Activated CD8-positive, alpha-beta memory T cell treated with anti-CD3 and anti-CD28 coated beads, Interleukin-2, amount 10 ng/mL, durations not matched to agents 7 days and 5 days (primary cell): ENCODE results near the gene RAI1. TPM values are rescaled to one million over a fixed set of nuclear protein-coding genes. Genes with fewer than 3 reads are reported as not detected.

Experiments used
- ATAC-seq: fragments of 150-1000 bp; cut with Tn5 transposase; one replicate; pipeline ENCODE4 v1.10.0; 2021; ENCODE audit warnings: moderate library complexity
- CTCF ChIA-PET: fragments of 350-600 bp; sonication (Branson Sonifier 250); formaldehyde crosslinking; loops from one replicate; lab custom pipeline; 2021; ENCODE audit warnings: antibody characterized with exemption; lab: Charles Lee
- DNase-seq: peaks from one replicate; pipeline ENCODE4 v3.0.0-alpha.2; 2020
- H3K27ac Mint-ChIP-seq: one replicate; pipeline ENCODE4 v1.8.0; 2021; ENCODE audit warnings: mild to moderate bottlenecking, mixed read lengths
- H3K27me3 Mint-ChIP-seq: one replicate; pipeline ENCODE4 v1.8.0; 2021; ENCODE audit warnings: mixed read lengths
- H3K36me3 Mint-ChIP-seq: one replicate; pipeline ENCODE4 v1.8.0; 2021; ENCODE audit warnings: mild to moderate bottlenecking, mixed read lengths
- H3K4me1 Mint-ChIP-seq: one replicate; pipeline ENCODE4 v1.8.0; 2021; ENCODE audit warnings: mixed read lengths
- H3K4me3 Mint-ChIP-seq: one replicate; pipeline ENCODE4 v1.8.0; 2021; ENCODE audit warnings: mild to moderate bottlenecking, moderate library complexity, mixed read lengths
- H3K9me3 Mint-ChIP-seq: one replicate; pipeline ENCODE4 v1.8.0; 2022; ENCODE audit warnings: low read depth, mixed read lengths
- total RNA-seq, 2 experiments: library from RNA; stranded (reverse); gene quantifications; one replicate each; pipeline ENCODE4 v1.2.3, GENCODE V29; 2021

RAI1 gene
- total RNA-seq, 2 experiments from 2014 or later, result 17.4 to 24.4 TPM

DNA sequence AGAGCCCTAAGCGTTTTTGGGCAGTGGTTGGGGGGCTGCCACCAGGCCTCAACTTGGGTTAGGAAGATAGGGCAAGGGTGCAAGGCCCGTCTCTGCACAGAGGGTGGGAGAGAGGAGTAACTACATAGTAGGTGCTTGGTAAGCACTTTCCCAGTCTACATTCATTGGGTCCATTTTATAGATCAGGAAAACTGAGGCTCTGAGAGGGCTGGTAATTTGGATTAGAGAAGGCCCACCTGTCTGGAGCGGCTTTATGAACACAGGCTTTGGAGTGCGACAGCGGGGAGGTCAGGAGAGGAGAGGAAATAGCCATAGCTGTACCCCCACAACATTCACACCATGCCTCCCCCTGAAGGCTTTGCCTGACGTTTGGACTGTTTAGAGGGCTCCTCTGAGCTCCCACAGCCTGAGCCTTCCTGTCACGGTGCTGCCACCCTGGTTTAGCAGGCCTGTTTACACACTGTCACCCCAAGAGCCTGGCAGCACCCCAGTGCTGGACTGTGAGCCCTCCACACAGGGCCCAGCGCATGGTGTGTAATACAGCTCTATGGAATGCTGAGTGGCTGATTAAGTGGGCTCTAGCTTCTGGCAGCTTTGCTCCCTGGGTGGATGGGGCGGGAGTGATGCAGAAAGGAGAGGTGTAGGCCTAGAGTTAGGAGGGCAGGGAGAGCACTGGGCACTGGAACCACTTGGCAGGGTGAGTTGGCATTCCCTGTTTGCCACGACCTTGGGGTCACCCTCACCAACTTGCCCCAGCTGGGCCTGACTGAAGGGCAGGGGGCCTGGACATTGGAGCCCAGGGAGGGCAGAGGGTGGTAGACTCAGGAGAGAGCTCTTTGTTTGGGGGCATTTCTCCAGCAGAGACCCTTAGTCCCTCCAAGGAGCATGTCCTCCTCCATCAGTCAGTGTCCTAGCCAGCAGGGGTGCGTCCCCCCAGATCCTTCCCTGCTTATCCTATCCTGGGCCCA, 73.7 kb downstream of the RAI1 start:
- no peak for ATAC-seq
- no peak overlapping the region for H3K27ac Mint-ChIP-seq
- H3K4me3 Mint-ChIP-seq, result no peak overlapping the region
- no peak for DNase-seq
- H3K27me3 Mint-ChIP-seq, result no peaks in the 10 kb centered on the region
- peaks cover 55% of the 10 kb centered on the region for H3K4me1 Mint-ChIP-seq
- CTCF ChIA-PET, result interaction anchor here (1.5 kb wide), 1 partner anchor 73 kb away, joined by 3 read pairs; no protein-coding TSS in a partner anchor
- no peaks in the 10 kb centered on the region for H3K9me3 Mint-ChIP-seq
- H3K36me3 Mint-ChIP-seq, result no peaks in the 10 kb centered on the region

DNA sequence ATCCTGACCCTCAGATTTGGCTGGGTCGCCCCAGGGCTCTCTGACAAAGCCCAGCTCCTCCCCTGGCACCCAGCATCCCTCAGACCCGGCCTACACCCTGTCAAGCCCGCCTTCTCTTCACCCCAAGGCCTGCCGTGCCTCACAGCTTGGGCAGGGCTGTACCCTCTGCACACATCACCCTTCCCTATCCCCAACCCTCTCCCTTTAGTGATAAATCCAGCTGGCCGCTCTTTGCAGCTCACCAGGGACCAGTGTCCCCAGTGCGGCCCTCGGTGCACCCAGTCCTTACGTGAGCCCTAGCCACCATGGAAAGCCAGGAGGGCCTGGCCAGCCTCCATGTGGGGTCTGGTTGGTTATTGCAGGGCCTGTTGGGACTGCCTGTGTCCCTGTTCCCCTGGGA, 74.5 kb downstream of the RAI1 start:
- Mint-ChIP-seq H3K4me1 (peaks cover 49% of the 10 kb centered on the region), H3K4me3 (no peak overlapping the region), H3K36me3 (no peaks in the 10 kb centered on the region), H3K27me3 (no peaks in the 10 kb centered on the region), H3K27ac (no peak overlapping the region), H3K9me3 (no peaks in the 10 kb centered on the region)
- DNase-seq (no peak), ATAC-seq (no peak)
- CTCF ChIA-PET, result interaction anchor here (1.5 kb wide), 1 partner anchor 74 kb away, joined by 3 read pairs; no protein-coding TSS in a partner anchor

DNA sequence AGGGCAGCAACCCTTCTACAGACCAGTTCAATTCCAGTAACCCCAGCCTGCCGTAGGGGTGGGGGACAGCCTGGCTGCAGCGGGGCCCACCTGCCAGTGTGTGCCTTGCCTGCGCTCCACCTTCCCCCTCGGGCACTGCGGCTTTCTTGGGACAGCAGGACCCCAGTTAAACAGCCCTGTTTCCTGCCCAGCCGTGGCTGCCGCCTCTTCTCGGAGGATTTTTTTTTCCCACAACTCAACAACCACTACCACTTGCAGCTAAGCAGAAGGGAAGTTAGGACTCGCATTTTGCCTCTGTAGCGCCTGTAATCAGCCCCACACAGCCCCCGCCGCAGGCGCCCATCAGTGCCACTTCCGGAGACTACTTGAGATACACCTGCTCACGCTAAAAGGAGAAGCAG, 76.1 kb downstream of the RAI1 start:
- Mint-ChIP-seq H3K9me3 (no peaks in the 10 kb centered on the region), H3K4me3 (no peak overlapping the region), H3K27ac (peak overlapping the region; percentile 78), H3K27me3 (no peaks in the 10 kb centered on the region), H3K36me3 (no peaks in the 10 kb centered on the region), H3K4me1 (peaks cover 36% of the 10 kb centered on the region)
- DNase-seq, result peak; percentile 66
- peak; percentile 46 for ATAC-seq
- CTCF ChIA-PET, result interaction anchor here (0.8 to 1.2 kb wide), 2 partner anchors 45 to 77 kb away, joined by 3 to 4 read pairs; no protein-coding TSS in a partner anchor

DNA sequence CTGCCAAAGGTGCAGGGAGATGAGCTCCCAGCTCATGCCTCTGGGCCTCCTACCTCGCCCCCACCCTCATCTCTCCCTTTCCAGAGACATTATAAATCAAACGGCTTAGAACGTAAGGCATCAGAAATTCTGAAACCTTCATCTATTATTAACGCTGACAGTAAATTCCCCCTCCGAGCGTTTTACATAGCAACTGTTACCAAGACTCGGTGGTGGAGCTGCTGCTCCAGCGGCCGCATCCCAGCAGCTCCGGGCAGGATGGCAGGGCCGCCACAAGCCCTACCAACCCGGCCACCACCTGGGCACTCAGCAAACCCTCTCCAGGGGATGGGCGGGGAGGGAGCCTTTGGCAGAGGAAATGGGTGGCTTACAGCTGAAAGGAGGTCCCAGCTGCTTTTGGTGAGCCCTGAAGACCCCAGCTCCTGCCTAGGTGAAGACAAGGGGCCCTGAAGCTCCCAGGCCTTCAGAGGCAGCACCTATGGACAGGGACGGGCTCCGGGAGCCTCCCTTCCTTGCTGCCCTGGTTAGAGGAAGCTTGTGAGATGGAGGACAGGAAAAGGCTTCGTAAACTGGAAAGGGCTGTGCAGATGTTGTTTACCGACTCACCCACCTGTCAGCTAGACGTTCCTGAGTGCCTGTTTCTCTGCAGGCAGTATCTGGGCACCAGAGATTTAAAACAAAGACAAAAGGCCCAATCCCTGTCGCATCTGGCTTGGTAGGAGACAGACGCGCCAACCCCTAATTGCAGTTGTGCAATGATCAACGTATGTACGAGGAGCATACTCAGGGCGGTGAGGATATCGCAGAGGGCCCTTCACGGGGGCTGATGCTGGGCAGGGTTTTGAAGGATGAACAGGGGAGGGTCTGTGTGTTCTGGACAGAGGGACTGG, 76.9 kb downstream of the RAI1 start:
- CTCF ChIA-PET, result interaction anchor here (0.8 to 1.2 kb wide), 2 partner anchors 46 to 78 kb away, joined by 3 to 4 read pairs; no protein-coding TSS in a partner anchor
- H3K9me3 Mint-ChIP-seq, result no peaks in the 10 kb centered on the region
- no peak for ATAC-seq
- H3K36me3 Mint-ChIP-seq, result no peaks in the 10 kb centered on the region
- H3K4me3 Mint-ChIP-seq, result no peak overlapping the region
- H3K27me3 Mint-ChIP-seq, result no peaks in the 10 kb centered on the region
- DNase-seq, result no peak
- H3K27ac Mint-ChIP-seq, result peak overlapping the region; percentile 78
- peaks cover 29% of the 10 kb centered on the region for H3K4me1 Mint-ChIP-seq

DNA sequence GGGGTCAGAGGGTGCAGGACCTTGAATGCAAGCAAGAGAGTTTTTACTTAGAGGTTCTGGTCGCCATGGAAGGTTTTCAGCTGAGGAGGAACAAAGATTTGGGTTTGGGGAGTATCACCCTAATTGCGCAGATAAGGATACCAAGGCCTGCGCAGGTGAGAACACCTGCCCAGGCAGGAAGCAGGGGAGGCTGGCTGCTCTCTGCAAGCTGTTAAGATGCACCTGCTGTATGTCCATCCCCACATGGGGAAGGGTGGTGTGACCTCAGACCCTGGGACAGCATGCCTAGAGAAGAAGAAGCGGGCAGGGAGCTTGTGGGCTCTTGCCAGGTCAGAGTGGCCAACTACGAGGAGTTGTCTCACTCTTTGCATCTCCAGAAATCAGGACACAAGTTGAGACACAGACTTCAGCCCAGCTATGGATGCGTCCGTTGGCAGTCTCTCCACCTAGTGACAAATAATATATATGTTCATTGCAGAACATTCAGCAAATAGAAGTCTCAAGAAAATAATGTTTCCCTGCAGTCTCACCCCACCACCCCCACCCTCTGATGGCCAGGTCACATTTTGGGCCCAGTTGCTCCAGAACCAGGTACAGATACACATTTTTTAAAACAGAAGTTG, 77.8 kb downstream of the RAI1 start:
- DNase-seq (no peak), ATAC-seq (no peak)
- no peaks in the 10 kb centered on the region for H3K36me3 Mint-ChIP-seq
- peaks cover 30% of the 10 kb centered on the region for H3K4me1 Mint-ChIP-seq
- H3K4me3 Mint-ChIP-seq, result no peak overlapping the region
- H3K27ac Mint-ChIP-seq, result no peak overlapping the region
- no peaks in the 10 kb centered on the region for H3K9me3 Mint-ChIP-seq
- CTCF ChIA-PET, result no interaction called here
- H3K27me3 Mint-ChIP-seq, result no peaks in the 10 kb centered on the region

DNA sequence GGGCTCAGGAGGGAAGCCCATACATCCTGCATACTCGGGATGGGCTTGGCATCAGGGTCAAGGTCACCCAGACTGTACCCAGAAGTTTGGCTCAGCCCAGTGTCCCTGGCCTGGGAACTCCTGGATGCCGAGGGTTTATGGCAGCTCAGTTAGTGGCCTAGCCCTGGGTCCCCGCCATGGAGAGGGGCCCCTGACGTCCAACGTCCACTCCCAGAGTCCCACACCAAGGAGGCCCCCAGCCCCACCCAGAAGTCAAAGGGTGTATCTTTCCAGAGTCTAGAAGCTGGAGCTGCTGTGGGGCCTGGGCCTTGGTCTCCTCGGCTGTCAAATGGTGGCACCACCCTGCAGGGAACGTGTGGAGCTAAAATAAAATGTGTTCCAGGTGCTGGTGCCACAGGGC, 79.1 kb downstream of the RAI1 start:
- Mint-ChIP-seq H3K9me3 (no peaks in the 10 kb centered on the region), H3K27ac (no peak overlapping the region), H3K36me3 (peaks cover 2% of the 10 kb centered on the region), H3K4me3 (no peak overlapping the region), H3K27me3 (no peaks in the 10 kb centered on the region), H3K4me1 (peaks cover 37% of the 10 kb centered on the region)
- DNase-seq (no peak), ATAC-seq (no peak)
- CTCF ChIA-PET, result interaction anchor here (1.3 kb wide), 1 partner anchor 24 kb away, joined by 3 read pairs; no protein-coding TSS in a partner anchor

DNA sequence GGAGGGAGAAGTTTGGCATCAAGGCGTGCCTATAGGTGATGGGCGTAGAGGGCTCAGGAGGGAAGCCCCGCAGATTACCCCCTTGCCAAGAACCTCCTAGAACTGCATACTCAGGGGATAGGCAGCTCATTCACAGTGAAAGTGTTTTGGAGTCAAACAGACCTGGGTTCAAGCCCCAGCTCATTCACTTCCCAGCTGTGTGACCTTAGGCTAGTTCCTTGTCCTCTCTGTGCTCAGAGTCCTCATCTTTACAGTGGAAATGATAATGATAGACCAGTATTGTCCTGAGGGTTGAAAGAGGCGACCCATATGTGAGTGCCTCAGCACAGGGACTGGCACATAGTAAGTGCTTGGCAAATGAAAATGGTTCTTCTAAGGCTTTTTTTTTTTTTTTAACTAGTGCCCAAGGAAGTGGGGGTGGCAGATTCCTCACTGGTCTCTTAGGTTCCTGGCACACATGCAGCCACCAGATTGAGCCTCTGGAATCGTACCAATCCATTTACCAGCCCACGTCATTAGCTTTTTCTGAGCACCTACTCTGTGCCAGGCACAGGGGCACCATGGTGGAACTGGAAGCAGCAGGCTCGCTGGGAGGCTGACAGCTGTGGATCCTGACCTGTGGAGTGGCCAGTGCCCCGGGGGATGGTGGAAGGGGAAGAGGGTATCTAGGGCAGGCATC, 79.8 kb downstream of the RAI1 start:
- CTCF ChIA-PET, result interaction anchor here (1.3 kb wide), 1 partner anchor 24 kb away, joined by 3 read pairs; no protein-coding TSS in a partner anchor
- no peaks in the 10 kb centered on the region for H3K9me3 Mint-ChIP-seq
- no peak overlapping the region for H3K27ac Mint-ChIP-seq
- no peaks in the 10 kb centered on the region for H3K27me3 Mint-ChIP-seq
- peaks cover 35% of the 10 kb centered on the region for H3K4me1 Mint-ChIP-seq
- no peak for ATAC-seq
- peaks cover 2% of the 10 kb centered on the region for H3K36me3 Mint-ChIP-seq
- H3K4me3 Mint-ChIP-seq, result no peak overlapping the region
- no peak for DNase-seq

DNA sequence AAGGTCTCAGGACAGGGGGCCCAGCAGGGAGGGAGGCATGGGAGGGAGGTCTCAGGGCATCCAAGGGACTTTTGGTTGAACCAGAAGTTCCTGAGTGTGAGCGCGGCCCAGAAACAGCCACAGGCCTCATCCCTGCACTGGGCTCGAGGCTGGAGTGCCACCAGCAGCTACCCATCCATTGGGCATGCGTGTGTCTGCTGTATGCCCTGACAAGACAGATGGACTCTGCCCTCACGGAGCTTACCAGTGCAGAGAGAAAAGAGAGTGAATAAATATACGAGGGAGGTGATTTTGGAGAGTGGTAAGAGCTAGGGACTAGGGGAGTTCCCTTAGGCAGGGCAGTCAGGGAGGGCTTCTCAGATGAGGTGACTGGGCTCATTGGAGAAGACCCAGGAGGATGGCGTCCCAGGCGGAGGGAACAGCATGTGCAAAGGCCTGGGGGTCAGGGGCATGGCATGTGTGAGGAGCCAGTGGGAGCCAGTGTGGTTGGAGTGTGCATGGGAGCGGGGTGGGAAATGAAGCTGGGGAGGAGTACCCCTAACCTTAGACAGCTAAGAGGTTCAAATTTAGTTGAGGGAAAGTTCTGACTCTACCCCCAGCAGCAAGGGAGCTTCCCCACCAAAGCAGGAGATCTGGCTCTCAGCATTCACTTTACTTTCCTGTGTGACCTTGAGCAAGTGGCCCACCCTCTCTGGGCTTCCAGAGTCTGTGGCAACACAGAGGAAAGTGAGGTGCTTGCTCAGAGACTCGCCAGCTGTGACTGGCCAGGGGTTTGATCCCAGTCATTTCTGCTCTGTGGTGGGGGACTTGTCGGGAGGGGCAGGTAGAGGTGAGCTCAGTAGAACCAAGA, 80.9 kb downstream of the RAI1 start:
- CTCF ChIA-PET, result interaction anchor here (0.5 kb wide), 1 partner anchor 312 kb away, joined by 3 read pairs; no protein-coding TSS in a partner anchor
- no peaks in the 10 kb centered on the region for H3K9me3 Mint-ChIP-seq

DNA sequence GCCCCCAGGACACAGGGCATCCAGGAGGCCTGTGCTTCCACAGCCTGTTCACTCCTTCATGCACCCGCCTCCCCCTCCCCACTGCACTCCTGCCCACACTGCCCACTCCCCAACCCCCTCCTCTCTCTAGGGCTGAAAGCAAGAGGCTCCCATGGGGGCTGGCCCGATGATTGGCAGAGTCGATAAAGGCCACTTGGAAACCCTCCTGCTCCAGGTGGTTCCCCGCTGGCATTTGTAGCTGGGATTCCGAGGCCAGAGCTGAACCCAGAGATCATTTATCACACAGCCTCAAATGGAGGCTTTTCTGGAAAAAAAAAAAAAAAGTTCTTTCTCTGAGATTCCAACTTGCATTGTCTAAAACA, 81.5 kb downstream of the RAI1 start:
- CTCF ChIA-PET, result no interaction called here
- Mint-ChIP-seq H3K4me1 (peaks cover 21% of the 10 kb centered on the region), H3K27ac (no peak overlapping the region), H3K4me3 (no peak overlapping the region), H3K9me3 (no peaks in the 10 kb centered on the region), H3K27me3 (no peaks in the 10 kb centered on the region), H3K36me3 (peaks cover 2% of the 10 kb centered on the region)
- DNase-seq (no peak), ATAC-seq (no peak)

More for the DNA sequence above, 80.9 kb downstream of the RAI1 start:
- DNase-seq (no peak), ATAC-seq (no peak)
- peaks cover 2% of the 10 kb centered on the region for H3K36me3 Mint-ChIP-seq
- H3K27ac Mint-ChIP-seq, result no peak overlapping the region
- peaks cover 27% of the 10 kb centered on the region for H3K4me1 Mint-ChIP-seq
- H3K27me3 Mint-ChIP-seq, result no peaks in the 10 kb centered on the region
- H3K4me3 Mint-ChIP-seq, result no peak overlapping the region

DNA sequence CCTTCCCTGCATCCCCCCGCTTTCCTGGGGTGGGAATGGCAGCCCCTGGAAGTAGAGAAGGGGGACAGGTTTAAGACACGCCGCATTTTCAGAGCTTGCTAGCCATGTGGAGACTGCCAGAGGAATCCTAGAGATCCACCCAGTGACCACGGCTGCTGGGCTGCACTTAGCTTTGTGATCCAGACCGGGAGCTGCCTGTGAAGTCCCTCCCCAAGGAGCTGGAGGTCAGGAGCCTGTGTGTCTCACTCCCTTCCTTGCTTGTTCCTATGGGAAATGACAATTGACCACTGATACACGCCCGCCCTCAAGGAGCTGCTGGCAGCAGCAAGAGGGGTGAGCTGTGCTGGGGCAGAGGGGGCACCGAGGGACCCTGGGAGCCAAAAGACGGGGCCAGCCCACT, 81.9 kb downstream of the RAI1 start:
- H3K4me1 Mint-ChIP-seq, result peaks cover 17% of the 10 kb centered on the region
- peaks cover 2% of the 10 kb centered on the region for H3K36me3 Mint-ChIP-seq
- CTCF ChIA-PET, result no interaction called here
- ATAC-seq (no peak), DNase-seq (no peak)
- peak overlapping the region; percentile 26 for H3K27ac Mint-ChIP-seq
- H3K4me3 Mint-ChIP-seq, result no peak overlapping the region
- no peaks in the 10 kb centered on the region for H3K27me3 Mint-ChIP-seq
- no peaks in the 10 kb centered on the region for H3K9me3 Mint-ChIP-seq

DNA sequence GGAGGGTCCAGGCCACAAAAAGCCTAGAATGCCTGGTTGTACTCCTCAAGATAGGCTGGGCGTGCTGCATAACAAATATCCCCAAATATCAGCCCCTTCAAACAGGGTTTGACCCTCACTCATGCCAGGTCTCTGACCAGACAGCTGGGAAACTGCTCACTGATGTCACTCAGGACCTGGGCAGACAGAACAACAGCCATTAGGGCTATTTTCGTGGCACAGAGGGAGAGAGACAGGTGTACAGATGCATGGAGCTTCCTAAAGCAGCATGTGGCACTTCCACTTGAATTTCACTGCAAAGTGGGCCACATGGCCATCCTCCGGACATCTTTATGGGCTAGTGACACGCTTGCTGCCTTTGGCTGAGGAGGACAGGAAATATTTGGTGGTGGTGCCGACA, 82.5 kb downstream of the RAI1 start:
- Mint-ChIP-seq H3K4me3 (no peak overlapping the region), H3K36me3 (peaks cover 2% of the 10 kb centered on the region), H3K9me3 (no peaks in the 10 kb centered on the region), H3K4me1 (peaks cover 15% of the 10 kb centered on the region), H3K27ac (no peak overlapping the region), H3K27me3 (no peaks in the 10 kb centered on the region)
- no peak for DNase-seq
- CTCF ChIA-PET, result no interaction called here
- ATAC-seq, result no peak
